Fibroblast of skin of left biceps (primary cell): Measurements from ENCODE around the gene TSPAN3.

Experiments used
- DNase-seq, 2 experiments: peaks; one replicate each; pipeline ENCODE4 v3.0.0-alpha.2; 2013; ENCODE audit warnings: low read depth in 2 of 2

Gene TSPAN3

GRCh38 chr15:77053709-77054108 is 17.2 kb downstream of the TSPAN3 start:
- no peak for DNase-seq

DNA sequence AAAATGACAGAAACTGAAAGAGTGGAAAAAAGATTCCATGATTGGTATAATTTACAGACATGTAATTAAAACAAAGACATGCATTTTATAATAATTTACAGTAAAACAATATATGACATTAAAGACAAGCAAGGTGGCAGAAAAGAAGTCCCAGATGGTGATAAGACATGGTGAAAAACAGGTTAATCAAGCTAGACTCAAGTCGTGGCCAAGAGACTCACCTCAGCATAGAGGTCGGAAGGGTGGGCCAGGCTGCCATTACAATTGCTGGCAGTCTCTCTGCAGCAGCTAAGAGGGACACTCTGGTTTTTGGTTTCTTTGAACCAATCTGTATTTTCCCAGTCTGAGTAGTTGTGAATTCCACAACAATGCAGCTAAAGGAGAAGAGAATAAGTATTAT is 18.4 kb downstream of the TSPAN3 start:
- no peak for DNase-seq

- no peak for DNase-seq
Observed at GRCh38 chr15:77048135-77048876, 22.6 kb downstream of the TSPAN3 start.

GRCh38 chr15:77046704-77047412 is 24.1 kb downstream of the TSPAN3 start:
- DNase-seq, result no peak

GRCh38 chr15:77045985-77046384 is 24.9 kb downstream of the TSPAN3 start:
- no peak for DNase-seq

DNA sequence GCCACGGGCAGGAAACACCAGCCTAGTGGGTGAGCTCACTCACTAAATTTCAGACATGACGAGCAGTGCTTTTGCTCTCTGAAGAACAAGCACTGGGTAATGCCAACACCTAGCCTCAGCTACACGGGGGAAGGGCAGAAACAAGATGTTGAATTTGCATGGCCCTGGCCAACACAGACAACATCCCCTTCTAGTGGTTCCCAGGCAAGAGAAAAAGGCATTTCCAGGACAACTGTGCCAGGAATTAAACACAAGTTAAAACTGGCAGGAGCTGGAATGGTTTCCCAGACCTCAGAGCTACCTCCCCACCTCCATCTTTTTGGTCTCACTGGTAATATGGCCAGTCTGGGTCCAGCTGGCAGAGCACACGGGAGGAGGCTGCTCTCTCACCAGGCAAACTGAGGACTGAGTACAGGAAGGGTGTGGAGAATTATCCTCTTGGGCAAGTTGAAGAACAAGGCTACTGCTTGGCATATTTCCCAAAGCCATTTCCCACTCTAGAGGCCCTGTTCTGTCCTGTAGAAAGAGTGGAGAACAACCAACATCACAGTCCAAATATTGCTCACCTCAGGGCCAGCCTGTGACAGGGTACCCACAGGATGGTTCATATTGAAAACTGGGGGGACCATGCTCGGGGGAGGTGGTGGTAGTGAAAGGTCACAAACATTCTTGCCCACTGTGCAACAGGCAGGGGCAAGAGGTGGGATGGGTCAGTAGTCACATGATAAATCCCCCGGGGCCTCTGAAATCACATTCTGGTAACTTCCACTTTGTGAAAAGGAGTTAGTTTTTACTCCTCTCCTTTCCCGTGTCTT is 26.5 kb downstream of the TSPAN3 start:
- DNase-seq, result no peak

DNA sequence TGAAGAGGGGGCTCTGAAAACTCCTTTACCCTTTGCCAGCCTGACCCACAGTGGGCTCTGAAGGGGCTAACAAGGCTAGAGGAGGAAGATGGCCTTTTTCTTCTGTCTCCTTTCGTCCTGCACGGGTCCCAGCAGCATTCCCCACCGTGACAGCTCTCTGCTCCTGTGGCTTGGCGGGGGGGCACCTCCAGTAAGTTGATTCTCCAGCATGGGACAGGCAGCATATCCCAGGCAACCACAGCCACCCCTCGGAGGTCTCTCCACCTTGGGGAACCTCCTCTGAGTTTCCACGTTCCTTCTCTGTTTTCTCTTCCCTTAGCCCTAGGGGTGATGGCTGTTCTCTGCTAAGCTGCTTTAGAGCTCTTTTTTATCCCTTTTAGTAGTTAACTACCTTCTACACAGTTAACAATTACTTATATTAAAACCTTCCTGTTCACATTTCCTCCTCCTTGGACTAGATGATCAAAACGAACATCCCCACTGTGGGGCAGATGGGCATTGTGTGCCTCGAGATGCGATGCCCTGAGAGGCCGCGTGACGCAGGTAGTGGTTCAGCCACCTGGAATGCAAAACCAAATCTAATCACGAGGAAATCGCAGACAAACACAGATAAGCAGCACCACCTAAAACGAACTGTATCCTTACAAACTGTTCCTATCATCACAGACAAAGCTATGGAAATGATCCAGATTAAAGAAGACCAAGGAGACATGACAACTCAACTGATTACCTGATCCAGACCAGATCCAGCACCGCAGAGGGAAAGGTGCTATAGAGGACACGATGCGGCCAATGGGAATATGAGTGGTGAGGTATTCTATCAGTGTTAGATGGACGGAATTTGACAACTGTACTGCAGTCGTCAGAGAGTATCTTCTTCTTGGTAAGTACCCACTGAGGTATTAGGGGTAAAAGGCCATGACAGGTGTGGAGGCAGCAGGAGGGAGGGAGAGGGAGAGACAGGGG is 27.7 kb downstream of the TSPAN3 start:
- DNase-seq, result no peak

DNA sequence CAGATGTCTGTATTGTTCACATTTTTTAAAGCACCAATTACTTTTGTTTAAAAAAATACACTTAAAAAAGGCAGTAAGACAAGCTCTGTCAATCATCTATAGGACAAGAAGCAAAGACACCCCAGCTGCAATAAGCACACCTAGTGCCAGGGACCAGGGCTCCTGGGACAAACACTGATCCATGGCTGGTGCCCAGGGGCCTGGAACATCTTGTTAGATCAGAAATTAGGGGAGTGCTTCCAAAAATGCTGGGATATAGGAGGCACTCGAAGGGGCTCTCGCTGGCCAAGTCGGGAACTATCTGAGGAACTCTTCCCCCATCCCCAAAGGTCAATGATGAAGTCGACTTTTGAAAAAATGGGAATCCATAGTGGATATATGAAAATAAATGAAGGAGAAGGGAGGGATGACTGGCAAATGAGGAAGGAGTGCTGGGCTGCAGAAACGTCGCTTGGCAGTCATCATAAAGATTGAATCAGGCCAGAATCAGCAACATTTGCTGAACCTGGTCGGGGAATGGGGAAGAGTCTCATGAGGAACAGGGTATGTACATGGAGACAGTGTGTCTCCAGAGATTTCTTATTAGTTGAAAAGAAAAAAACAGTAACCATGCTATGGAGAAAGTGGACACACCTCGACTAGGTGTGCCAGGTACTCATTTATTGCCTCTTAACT is 28.5 kb downstream of the TSPAN3 start:
- no peak for DNase-seq

DNA sequence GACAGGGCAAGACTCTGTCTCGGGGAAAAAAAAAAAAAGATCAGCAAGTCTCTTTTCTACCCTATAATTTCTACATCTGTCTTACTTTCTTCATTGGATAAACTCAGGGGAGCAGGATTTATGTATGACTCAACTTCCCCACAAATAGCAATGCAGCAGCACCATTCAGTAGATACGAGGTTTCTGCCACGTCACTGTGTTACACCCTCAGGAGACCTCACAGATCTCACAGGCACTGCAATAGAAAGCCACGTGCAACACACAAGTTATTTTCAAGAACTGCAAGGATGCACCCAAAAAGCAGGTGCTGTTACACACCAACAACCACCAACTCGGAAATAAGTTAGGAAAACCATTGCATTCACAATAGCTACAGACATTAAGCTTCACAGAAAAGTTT is 30.2 kb downstream of the TSPAN3 start:
- peak in 1 of 2 experiments; percentile 18 for DNase-seq

GRCh38 chr15:77039848-77040247 is 31.1 kb downstream of the TSPAN3 start:
- DNase-seq, result no peak

DNA sequence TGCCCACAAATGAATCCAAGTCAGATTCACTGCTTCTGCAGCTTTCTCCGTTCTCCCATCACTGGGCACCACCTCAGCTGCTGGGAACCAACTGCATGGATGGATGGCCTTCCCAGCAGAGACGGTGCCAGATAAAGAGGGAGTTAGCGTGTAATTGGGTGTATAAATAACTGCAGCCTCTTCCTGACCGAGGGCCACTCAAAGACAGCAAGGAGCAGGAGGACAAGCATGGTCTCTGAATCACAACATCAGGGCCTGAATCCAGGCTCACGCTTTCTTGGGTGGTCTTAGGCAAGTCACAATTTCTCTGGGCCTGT is 31.7 kb downstream of the TSPAN3 start:
- DNase-seq, result no peak

- DNase-seq, result no peak
Observed at GRCh38 chr15:77038312-77039216, 32.3 kb downstream of the TSPAN3 start.

- DNase-seq, result no peak
Observed at GRCh38 chr15:77037388-77038209, 33.3 kb downstream of the TSPAN3 start.

- no peak for DNase-seq
Observed at GRCh38 chr15:77036537-77037387, 34.1 kb downstream of the TSPAN3 start.

- DNase-seq, result no peak
Observed at GRCh38 chr15:77035999-77036471, 34.9 kb downstream of the TSPAN3 start.

- no peak for DNase-seq
Observed at GRCh38 chr15:77035584-77035983, 35.3 kb downstream of the TSPAN3 start.

- no peak for DNase-seq
Observed at GRCh38 chr15:77034695-77035489, 36.0 kb downstream of the TSPAN3 start.
